HEK293 (cell line): ENCODE measurements around the gene INO80E.
A peak's percentile ranks its signal among the peaks of the same experiment; 100 is the strongest.

Experiments
- CTCF ChIA-PET: fragments of 350-600 bp; formaldehyde crosslinking; extraction: SDS; loops from one replicate; lab custom pipeline; 2021; ENCODE audit warnings: antibody characterized with exemption; lab: Yijun Ruan, JAX
- POLR2A ChIA-PET: fragments of 300-600 bp; formaldehyde crosslinking; extraction: SDS; loops from one replicate; lab custom pipeline; 2020; ENCODE audit warnings: antibody characterized with exemption, inconsistent platforms; lab: Yijun Ruan, JAX
- H3K27ac ChIP-seq: fragments of 200-500 bp; sonication (Bioruptor generic); 2 replicates; pipeline ENCODE4 v1.5.1; 2014; ENCODE audit warnings: low read depth, low read length, control low read depth, inconsistent platforms; ENCODE audit errors: extremely low read depth
- H3K36me3 ChIP-seq, 2 experiments: fragments of 200-500 bp in 1 of 2; sonication (Bioruptor generic) in 1 of 2; 1 replicate in 1 of 2; 2 replicates in 1 of 2; pipeline ENCODE4 v1.5.1; 2014 to 2017; ENCODE audit warnings: inconsistent platforms in 2 of 2, low read length in 2 of 2; ENCODE audit not compliant: control insufficient read depth in 2 of 2, insufficient read depth in 1 of 2
- H3K4me1 ChIP-seq: fragments of 200-500 bp; sonication (Bioruptor generic); 2 replicates; pipeline ENCODE4 v1.5.1; 2014; ENCODE audit warnings: mild to moderate bottlenecking, low read length, inconsistent platforms; ENCODE audit not compliant: control insufficient read depth, insufficient read depth
- H3K4me3 ChIP-seq: 2 replicates; pipeline ENCODE4 v1.5.1; 2011; ENCODE audit warnings: low read depth, mild to moderate bottlenecking, control low read depth, low read length, moderate library complexity
- H3K9me3 ChIP-seq: fragments of 200-500 bp; sonication (Bioruptor generic); 2 replicates; pipeline ENCODE4 v1.5.1; 2014; ENCODE audit warnings: low read depth, low read length, inconsistent platforms; ENCODE audit not compliant: control insufficient read depth, insufficient read depth
- ELK4 ChIP-seq: IDR thresholded peaks from 2 replicates; pipeline ENCODE4 v1.6.1; 2011; ENCODE audit warnings: mild to moderate bottlenecking, low read depth, low read length, borderline replicate concordance
- IKZF3 ChIP-seq: fragments of 450-650 bp; IDR thresholded peaks from 2 replicates; pipeline ENCODE4 v1.5.0; 2018; ENCODE audit warnings: missing biosample characterization, mild to moderate bottlenecking, missing genetic modification characterization, moderate library complexity
- KLF17 ChIP-seq: fragments of 450-650 bp; formaldehyde crosslinking; IDR thresholded peaks from 2 replicates; pipeline ENCODE4 v1.5.1; 2016; ENCODE audit warnings: missing biosample characterization, missing genetic modification characterization
- KLF9 ChIP-seq: fragments of 450-650 bp; formaldehyde crosslinking; IDR thresholded peaks from 2 replicates; pipeline ENCODE4 v1.5.1; 2016; ENCODE audit warnings: missing biosample characterization, missing genetic modification characterization, low read depth
- PATZ1 ChIP-seq: fragments of 450-650 bp; formaldehyde crosslinking; IDR thresholded peaks from 2 replicates; pipeline ENCODE4 v1.5.1; 2016; ENCODE audit warnings: missing biosample characterization, missing genetic modification characterization
- SALL2 ChIP-seq: fragments of 450-650 bp; formaldehyde crosslinking; IDR thresholded peaks from 2 replicates; pipeline ENCODE4 v1.5.0; 2017; ENCODE audit warnings: missing biosample characterization, mild to moderate bottlenecking, missing genetic modification characterization, borderline replicate concordance
- SP7 ChIP-seq: fragments of 450-650 bp; formaldehyde crosslinking; IDR thresholded peaks from 2 replicates; pipeline ENCODE4 v1.5.1; 2016; ENCODE audit warnings: missing biosample characterization, missing genetic modification characterization
- TRIM28 ChIP-seq: IDR thresholded peaks from 2 replicates; pipeline ENCODE4 v1.6.1; 2011; ENCODE audit warnings: low read length, control low read depth, borderline replicate concordance
- ZBTB20 ChIP-seq: fragments of 450-650 bp; formaldehyde crosslinking; IDR thresholded peaks from 2 replicates; pipeline ENCODE4 v1.5.1; 2016; ENCODE audit warnings: missing biosample characterization, missing genetic modification characterization
- ZBTB26 ChIP-seq: fragments of 450-650 bp; formaldehyde crosslinking; optimal IDR thresholded peaks from 2 replicates; pipeline ENCODE3; 2016; ENCODE audit warnings: missing biosample characterization, mild to moderate bottlenecking, missing genetic modification characterization
- ZBTB7A ChIP-seq: fragments of 450-650 bp; formaldehyde crosslinking; IDR thresholded peaks from 2 replicates; pipeline ENCODE4 v1.5.1; 2016; ENCODE audit warnings: low read depth, missing biosample characterization, missing genetic modification characterization
- ZNF112 ChIP-seq: fragments of 450-650 bp; formaldehyde crosslinking; IDR thresholded peaks from 2 replicates; pipeline ENCODE4 v1.5.0; 2017; ENCODE audit warnings: missing biosample characterization, missing genetic modification characterization
- ZNF37A ChIP-seq: fragments of 450-650 bp; IDR thresholded peaks from 2 replicates; pipeline ENCODE4 v1.5.1; 2018; ENCODE audit warnings: missing biosample characterization, missing genetic modification characterization
- ZNF561 ChIP-seq: fragments of 450-650 bp; IDR thresholded peaks from 2 replicates; pipeline ENCODE4 v1.5.1; 2018; ENCODE audit warnings: missing biosample characterization, missing genetic modification characterization, borderline replicate concordance
- ZNF580 ChIP-seq: fragments of 450-650 bp; formaldehyde crosslinking; IDR thresholded peaks from 2 replicates; pipeline ENCODE4 v1.5.1; 2016; ENCODE audit warnings: missing biosample characterization, missing genetic modification characterization
- ZNF596 ChIP-seq: fragments of 450-650 bp; IDR thresholded peaks from 2 replicates; pipeline ENCODE4 v1.5.0; 2018; ENCODE audit warnings: missing biosample characterization, mild to moderate bottlenecking, missing genetic modification characterization, moderate library complexity
- ZNF623 ChIP-seq: fragments of 450-650 bp; formaldehyde crosslinking; IDR thresholded peaks from 2 replicates; pipeline ENCODE4 v1.5.1; 2016; ENCODE audit warnings: missing biosample characterization, missing genetic modification characterization
- ZNF624 ChIP-seq: fragments of 450-650 bp; formaldehyde crosslinking; IDR thresholded peaks from 2 replicates; pipeline ENCODE4 v1.5.1; 2017; ENCODE audit warnings: missing biosample characterization, missing genetic modification characterization
- ZNF639 ChIP-seq: fragments of 450-650 bp; formaldehyde crosslinking; IDR thresholded peaks from 2 replicates; pipeline ENCODE4 v1.5.1; 2016; ENCODE audit warnings: missing biosample characterization, missing genetic modification characterization
- ZNF645 ChIP-seq: fragments of 450-650 bp; formaldehyde crosslinking; IDR thresholded peaks from 2 replicates; pipeline ENCODE4; 2016; ENCODE audit warnings: missing biosample characterization, missing genetic modification characterization

INO80E gene

GRCh38 chr16:29975134-29975538, 20.9 kb upstream of the INO80E start:
- POLR2A ChIA-PET: interaction anchor here (0.6 to 5.4 kb wide), 11 partner anchors 11 to 160 kb away, joined by 3 to 58 read pairs (median 5); partner anchors contain the start of genes HIRIP3, INO80E, KCTD13 and PAGR1
- no peak overlapping the region for H3K27ac ChIP-seq

GRCh38 chr16:29975811-29976511, 20.1 kb upstream of the INO80E start:
- peaks cover 8% of the 10 kb centered on the region for H3K4me1 ChIP-seq
- H3K36me3 ChIP-seq: peaks cover 5 to 71% of the 10 kb centered on the region in 2 experiments; a peak in 1 of 3 replicates
- H3K4me3 ChIP-seq: no peak overlapping the region; the same call in 1 of the 2 replicates
- no peaks in the 10 kb centered on the region for H3K9me3 ChIP-seq
- H3K27ac ChIP-seq: no peak overlapping the region; the same call in 1 of the 2 replicates
- ChIA-PET CTCF (interaction anchor here (0.6 to 2.0 kb wide), 11 partner anchors 9 to 246 kb away, joined by 3 to 8 read pairs (median 3); partner anchors contain the start of gene KCTD13), POLR2A (interaction anchor here (0.8 to 5.4 kb wide), 8 partner anchors 10 to 160 kb away, joined by 3 to 58 read pairs (median 4); partner anchors contain the start of genes HIRIP3, KCTD13, PAGR1 and SEZ6L2)
- no peak for TF ChIP-seq ZNF37A
- TF ChIP-seq ZNF624 (tag by site-specific recombination): no peak
- TF ChIP-seq ZNF112 (tag by site-specific recombination): no peak
- no peak for TF ChIP-seq SALL2 (tag by site-specific recombination)
- TF ChIP-seq KLF9 (tag by site-specific recombination): no peak
- TF ChIP-seq ELK4: no peak
- TF ChIP-seq ZBTB20 (tag by site-specific recombination): no peak
- TF ChIP-seq ZNF645 (tag by site-specific recombination): no peak
- no peak for TF ChIP-seq IKZF3 (tag by site-specific recombination)

More at GRCh38 chr16:29975134-29975538, 20.9 kb upstream of the INO80E start:
- CTCF ChIA-PET: interaction anchor here (0.6 to 2.0 kb wide), 7 partner anchors 10 to 246 kb away, joined by 3 to 5 read pairs (median 4); no protein-coding TSS in a partner anchor
- Histone ChIP-seq H3K9me3 (no peaks in the 10 kb centered on the region), H3K4me1 (peaks cover 8% of the 10 kb centered on the region), H3K4me3 (peak overlapping the region; percentile 72), H3K36me3 (peaks cover 5 to 63% of the 10 kb centered on the region in 2 experiments; a peak in 1 of 3 replicates)
- TF ChIP-seq KLF17 (tag by site-specific recombination) (0 out of 2 replicates have a peak, but pooled peaks have one; percentile 13), ZNF623 (tag by site-specific recombination) (peak; percentile 21; the same call in 1 of the 2 replicates), ZBTB7A (0 out of 2 replicates have a peak, but pooled peaks have one; percentile 11), ZNF561 (no peak), ZBTB26 (tag by site-specific recombination) (no peak), ZNF580 (tag by site-specific recombination) (peak; percentile 70; the same call in 1 of the 2 replicates), ZNF639 (tag by site-specific recombination) (peak; percentile 13; the same call in 1 of the 2 replicates), SP7 (tag by site-specific recombination) (0 out of 2 replicates have a peak, but pooled peaks have one; percentile 8), TRIM28 (peak; percentile 13; the same call in 1 of the 2 replicates), IKZF3 (tag by site-specific recombination) (no peak), ZNF596 (tag by site-specific recombination) (no peak), PATZ1 (tag by site-specific recombination) (0 out of 2 replicates have a peak, but pooled peaks have one; percentile 2)
